Activated CD8-positive, alpha-beta memory T cell treated with anti-CD3 and anti-CD28 coated beads, Interleukin-2, amount 50 U/mL, for 24 hours (primary cell): Measurements from ENCODE around the gene BMERB1.
"Not testable (repeated sequence)": the region's sequence is repeated elsewhere in the genome, so short reads cannot be mapped to it uniquely, and the experiment has no call there.

Experiments used
- DNase-seq: peaks from one replicate; pipeline ENCODE4 v3.0.0-alpha.2; 2020; ENCODE audit errors: extremely low read depth

BMERB1 gene

GRCh38 chr16:15592324-15592723 is 157.9 kb downstream of the BMERB1 start:
- DNase-seq, result no peak

- DNase-seq, result no peak
Observed at GRCh38 chr16:15593235-15593634, 158.8 kb downstream of the BMERB1 start.

GRCh38 chr16:15594711-15595320 is 160.4 kb downstream of the BMERB1 start:
- no peak for DNase-seq

GRCh38 chr16:15597135-15597534 is 162.7 kb downstream of the BMERB1 start:
- no peak for DNase-seq

GRCh38 chr16:15597822-15598647 is 163.6 kb downstream of the BMERB1 start:
- no peak for DNase-seq

- no peak for DNase-seq
Observed at GRCh38 chr16:15598648-15599190, 164.3 kb downstream of the BMERB1 start.

GRCh38 chr16:15599303-15600070 is 165.1 kb downstream of the BMERB1 start:
- no peak for DNase-seq

- no peak for DNase-seq
Observed at GRCh38 chr16:15601212-15601879, 167.0 kb downstream of the BMERB1 start.

- DNase-seq, result no peak
Observed at GRCh38 chr16:15602285-15603044, 168.1 kb downstream of the BMERB1 start.

GRCh38 chr16:15604460-15605440 is 170.4 kb downstream of the BMERB1 start:
- no peak for DNase-seq

- DNase-seq, result no peak
Observed at GRCh38 chr16:15605839-15606517, 171.6 kb downstream of the BMERB1 start.

GRCh38 chr16:15606518-15607220 is 172.3 kb downstream of the BMERB1 start:
- no peak for DNase-seq

- DNase-seq, result not testable (repeated sequence)
Observed at GRCh38 chr16:15607221-15607699, 172.9 kb downstream of the BMERB1 start.

GRCh38 chr16:15607700-15608396 is 173.5 kb downstream of the BMERB1 start:
- no peak for DNase-seq

- DNase-seq, result no peak
Observed at GRCh38 chr16:15608398-15609285, 174.3 kb downstream of the BMERB1 start.

- no peak for DNase-seq
Observed at GRCh38 chr16:15609286-15609649, 174.9 kb downstream of the BMERB1 start.

- DNase-seq, result no peak
Observed at GRCh38 chr16:15610369-15610871, 176.0 kb downstream of the BMERB1 start.
